GM21526 (cell line): ENCODE data around the gene PSKH1.
"Not testable (repeated sequence)": the region's sequence is repeated elsewhere in the genome, so short reads cannot be mapped to it uniquely, and the experiment has no call there.

Experiments
- ATAC-seq: cut with Tn5 transposase; IDR thresholded peaks from one replicate; pipeline ENCODE4 v1.9.1; 2021; ENCODE audit warnings: moderate library complexity; ENCODE audit not compliant: unreplicated experiment, low FRiP score

PSKH1 gene

DNA sequence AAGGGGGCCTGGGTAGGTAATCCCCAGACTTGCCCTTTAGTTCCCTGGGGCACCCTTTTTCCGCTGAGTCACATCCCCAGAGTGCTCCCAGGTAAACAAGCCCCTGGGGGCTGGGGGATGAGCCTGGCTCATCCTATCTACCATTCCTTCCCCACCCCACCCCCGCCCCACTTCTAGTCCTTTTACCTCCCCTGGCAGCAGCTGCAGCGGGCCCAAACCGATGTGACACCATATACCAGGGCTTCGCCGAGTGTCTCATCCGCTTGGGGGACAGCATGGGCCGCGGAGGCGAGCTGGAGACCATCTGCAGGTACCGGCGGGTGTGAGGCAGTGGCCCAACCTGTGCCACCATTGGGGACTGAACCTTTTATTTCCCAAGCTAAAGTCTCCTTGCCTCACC lies 7.5 kb upstream of the PSKH1 start:
- no peak for ATAC-seq

DNA sequence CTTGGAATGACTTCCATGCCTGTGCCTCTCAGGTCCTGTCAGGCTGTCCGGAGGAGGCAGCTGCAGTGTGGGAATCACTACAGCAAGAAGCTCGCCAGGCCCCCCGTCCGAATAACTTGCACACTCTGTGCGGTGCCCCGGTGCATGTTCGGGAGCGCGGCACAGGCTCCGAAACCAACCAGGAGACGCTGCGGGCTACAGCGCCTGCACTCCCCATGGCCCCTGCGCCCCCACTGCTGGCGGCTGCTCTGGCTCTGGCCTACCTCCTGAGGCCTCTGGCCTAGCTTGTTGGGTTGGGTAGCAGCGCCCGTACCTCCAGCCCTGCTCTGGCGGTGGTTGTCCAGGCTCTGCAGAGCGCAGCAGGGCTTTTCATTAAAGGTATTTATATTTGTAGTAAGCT lies 7.1 kb upstream of the PSKH1 start:
- no peak for ATAC-seq

DNA sequence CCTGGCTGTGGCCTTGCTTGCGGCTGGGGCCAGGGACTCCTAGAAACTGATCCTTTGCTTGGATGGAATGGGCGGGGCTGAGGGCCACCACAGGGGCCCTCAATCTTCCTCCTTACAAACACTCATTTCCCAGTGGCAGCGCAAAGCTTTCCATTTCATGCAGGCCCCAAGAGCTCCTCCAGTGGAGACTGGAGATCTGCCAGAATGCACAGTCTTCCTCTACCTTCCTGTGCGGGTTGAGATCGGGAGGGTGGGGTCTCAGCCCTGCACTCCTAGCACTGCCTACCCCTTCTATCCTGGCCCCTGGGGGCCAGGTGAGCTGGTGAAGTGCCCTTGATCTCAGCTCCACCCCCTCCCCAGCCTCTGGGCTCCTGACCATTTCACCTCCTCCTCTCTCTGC lies 6.7 kb upstream of the PSKH1 start:
- ATAC-seq, result no peak

DNA sequence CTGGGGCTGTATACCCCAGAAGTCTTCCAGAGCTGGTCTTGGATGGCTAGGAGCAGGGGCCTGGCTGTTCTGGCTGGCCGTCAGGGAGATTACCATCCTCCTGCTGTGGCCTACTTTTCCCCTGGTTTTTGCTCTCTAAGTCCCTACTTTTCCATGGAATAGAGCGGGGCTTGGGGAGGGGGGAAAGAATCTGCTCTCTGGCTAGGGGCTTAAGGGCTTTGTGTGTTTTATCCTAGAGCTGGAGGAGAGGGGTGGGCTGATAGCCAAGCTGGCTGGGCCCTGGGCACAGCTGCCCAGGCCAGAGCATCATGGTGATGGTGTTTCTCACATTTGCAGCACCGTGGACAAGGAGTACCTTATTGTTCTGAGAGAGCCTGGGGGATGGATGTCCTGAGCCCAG lies 4.7 kb upstream of the PSKH1 start:
- no peak for ATAC-seq

DNA sequence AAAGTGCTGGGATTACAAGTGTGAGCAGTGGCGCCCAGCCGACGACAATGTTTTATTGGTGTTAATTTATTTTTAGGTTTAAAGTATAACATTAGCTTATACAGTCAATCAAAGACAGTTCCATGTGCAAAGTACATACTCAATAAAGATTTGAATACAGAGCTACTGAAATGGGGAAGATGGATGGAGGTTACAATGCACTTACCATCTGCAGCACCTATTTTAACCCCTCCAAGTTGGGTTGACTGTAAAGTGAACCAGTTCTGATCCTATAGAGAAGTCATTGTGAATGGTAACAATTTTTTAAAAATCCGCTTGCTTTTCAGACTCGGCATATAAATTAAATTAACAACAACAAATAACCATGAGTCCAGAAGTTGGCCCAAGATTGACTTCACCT lies 679 bp upstream of the PSKH1 start:
- ATAC-seq, result no peak

DNA sequence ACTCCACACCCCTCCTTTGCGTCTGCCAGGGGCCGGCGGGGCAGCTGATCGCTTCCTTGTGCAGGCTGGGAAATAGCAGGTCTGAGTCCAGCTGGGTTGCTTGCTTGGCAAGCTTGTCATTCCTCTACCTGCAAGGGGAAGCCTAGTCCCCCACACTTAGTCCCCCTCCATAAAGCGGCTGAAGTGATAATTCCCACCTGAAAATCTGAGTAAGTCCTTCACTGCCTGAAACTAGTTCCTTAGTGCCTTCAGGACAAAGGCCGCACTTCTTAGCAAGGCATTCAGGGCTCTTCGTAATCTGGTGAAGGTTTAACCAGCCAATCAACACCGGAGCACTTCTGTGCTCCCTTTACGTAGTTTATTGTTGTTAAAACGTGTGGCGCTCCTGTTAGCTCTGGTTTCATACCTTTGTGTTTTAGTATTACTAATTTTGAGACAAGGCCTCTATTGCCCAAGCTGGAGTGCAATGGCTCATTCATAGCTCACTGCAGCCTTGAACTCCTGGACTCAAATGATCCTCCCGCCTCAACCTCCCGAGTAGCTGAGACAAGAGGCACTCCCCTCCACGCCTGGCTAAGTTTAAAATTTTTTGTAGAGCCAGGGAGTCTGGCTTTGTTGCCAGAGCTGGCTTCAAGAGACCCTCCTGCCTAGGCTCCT lies 817 bp downstream of the PSKH1 start:
- no peak for ATAC-seq

DNA sequence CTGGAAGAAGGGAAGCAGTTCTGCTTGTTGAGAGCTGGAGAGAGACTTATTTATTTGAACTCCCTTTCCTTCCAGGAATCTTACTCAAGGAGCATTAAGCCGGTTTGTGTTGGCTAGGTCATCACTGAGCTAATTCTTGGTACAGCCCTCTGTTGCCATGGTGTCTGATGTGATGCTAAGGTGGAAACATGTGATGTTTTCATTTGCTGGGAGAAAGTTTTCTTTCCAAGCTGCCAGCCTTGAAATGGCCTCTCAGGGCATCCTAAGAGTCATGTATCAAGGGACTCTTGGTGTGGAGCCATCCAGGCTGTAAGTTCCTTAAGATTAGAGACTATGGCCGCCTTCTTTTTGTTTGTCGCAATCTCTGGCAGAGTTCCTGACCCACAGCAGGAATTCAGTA lies 4.2 kb downstream of the PSKH1 start:
- ATAC-seq, result no peak

DNA sequence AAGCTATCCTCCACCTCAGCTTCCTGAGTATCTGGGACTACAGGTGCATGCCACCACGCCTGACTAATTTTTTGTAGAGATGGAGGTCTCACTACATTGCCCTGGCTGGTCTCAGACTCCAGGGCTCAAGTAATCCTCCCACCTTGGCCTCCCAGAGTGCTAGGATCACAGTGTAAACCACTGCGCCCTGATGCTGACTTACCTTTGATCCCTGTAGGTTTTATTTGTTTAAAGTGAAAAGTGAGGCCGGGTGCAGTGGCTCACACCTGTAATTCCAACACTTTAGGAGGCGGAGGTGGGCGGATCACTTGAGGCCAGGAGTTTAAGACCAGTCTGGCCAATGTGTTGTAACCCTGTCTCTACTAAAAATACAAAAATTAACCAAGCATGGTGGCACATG lies 8.7 kb downstream of the PSKH1 start:
- no peak for ATAC-seq

DNA sequence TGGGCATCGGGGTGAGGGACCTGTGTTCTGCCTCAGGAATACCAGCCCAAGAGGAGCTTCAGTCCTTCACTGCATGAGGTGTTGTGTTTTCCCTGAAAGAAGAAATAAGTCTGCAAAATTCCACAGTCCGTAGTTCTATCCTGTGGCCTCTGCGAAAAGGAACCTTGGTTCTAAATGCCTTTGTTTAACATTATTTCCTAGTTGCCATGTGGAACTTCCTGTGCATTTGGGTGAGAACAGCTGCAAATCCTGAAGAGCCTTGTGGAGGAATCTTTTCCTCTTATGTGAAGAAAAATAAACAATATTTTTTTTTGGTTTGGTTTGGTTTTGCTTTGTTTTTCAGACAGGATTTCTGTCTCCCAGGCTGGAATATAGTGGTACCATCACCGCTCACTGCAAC lies 9.8 kb downstream of the PSKH1 start:
- ATAC-seq, result no peak

DNA sequence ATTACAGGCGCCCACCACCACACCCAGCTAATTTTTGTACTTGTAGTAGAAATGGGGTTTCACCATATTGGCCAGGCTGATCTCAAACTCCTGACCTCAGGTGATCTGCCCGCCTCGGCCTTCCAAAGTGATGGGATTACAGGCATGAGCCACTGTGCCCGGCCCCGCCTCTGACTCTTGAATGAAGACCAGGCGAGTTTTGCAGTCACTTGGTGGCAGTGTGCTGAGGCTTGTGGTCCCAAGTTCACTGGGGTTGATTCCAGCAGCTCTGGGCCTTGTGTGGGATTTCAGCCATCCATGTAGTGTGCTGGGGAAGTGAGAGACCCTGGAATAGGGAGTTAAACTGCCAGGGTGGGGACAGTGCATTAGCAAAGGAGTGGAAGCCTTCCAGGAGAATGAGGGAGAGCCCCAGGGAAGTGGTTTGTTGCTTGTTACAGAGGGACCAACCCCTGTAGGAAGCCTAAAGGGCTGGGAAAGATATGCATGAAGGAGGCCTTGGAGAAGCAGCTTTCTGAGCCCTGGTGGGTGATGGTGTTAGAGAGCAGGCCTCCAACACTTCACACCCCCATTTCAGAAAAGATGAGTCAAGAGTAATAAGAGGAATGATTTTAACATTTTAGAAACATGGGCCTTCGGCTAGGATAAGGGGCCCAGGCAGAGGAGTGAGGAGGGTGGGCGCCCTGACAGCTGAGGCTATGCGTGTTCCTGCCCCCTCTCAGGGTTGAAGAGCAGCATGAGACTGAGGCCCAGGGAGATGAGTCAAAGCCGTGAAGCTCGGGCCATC lies 14.5 kb downstream of the PSKH1 start:
- no peak for ATAC-seq

DNA sequence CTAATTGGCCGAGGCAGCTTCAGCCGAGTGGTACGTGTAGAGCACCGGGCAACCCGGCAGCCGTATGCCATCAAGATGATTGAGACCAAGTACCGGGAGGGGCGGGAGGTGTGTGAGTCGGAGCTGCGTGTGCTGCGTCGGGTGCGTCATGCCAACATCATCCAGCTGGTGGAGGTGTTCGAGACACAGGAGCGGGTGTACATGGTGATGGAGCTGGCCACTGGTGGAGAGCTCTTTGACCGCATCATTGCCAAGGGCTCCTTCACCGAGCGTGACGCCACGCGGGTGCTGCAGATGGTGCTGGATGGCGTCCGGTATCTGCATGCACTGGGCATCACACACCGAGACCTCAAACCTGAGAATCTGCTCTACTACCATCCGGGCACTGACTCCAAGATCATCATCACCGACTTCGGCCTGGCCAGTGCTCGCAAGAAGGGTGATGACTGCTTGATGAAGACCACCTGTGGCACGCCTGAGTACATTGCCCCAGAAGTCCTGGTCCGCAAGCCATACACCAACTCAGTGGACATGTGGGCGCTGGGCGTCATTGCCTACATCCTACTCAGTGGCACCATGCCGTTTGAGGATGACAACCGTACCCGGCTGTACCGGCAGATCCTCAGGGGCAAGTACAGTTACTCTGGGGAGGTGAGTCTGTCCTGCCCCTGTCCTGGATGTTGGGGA lies 16.1 kb downstream of the PSKH1 start:
- ATAC-seq, result no peak

DNA sequence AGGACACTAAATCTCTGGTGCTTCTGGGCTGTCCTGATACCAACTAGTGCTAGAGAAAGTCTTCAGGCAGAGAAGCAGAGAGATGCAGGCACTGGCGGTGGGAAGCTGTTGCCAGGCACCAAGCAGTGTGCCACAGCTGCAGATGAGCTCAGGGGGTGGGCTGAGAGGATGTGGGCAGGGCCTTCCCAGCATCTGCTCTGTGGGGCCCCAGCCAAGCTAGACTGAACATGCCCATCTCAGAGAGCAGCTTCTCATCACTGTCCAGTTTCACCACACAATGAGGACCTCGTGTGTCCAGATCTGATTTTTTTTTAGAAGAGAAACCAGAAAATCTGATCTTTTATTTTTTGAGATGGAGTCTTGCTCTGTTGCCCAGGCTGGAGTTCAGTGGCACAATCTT lies 17.1 kb downstream of the PSKH1 start:
- ATAC-seq, result no peak

DNA sequence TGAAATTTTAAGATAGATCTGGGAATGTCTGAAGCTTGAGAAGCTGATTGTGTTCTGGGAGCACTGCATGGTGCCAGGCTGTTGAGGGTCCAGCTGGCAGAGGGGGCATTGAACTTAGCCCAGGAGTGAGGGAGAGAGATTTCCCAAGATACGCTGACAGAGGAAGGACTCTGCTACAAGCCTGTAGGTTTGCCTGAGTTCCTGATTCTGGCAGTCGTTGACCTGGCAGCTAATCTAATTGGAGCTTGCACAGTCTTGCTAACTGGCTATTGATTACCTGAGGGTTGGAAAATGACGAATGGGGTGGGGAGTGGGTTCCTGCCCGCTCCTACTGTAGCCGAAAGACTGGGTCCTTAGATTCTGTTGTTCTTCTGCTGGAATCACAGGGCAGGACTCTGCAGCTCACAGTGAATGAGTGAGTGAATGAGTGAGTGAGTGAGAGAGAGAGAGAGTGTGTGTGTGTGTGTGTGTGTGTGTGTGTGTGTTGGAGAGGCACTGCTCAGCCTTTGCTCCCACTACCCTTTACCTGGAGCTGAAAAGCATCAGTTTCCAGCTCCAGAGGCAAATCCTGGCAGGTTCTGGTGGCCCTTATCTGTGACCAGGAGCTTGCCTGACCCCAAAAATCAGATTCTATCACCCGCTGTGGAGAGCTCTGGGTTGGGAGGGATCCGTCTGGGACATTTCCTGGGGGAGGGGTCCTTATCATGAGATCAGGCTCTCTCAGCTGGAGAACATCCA lies 21.9 kb downstream of the PSKH1 start:
- no peak for ATAC-seq

DNA sequence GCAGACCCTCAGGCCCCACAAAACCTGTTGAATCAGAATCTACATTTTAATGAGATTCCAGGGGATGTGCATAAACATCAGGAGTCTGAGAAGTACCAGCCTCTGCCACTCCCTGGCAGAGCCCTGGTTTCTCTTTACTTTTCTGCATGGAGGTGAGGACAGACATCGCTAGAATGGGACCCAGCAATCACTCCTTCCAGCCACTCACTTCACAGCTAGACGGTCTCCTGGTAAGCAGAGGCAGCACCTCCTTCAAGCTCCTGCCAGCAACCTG lies 22.4 kb downstream of the PSKH1 start:
- ATAC-seq, result not testable (repeated sequence)

DNA sequence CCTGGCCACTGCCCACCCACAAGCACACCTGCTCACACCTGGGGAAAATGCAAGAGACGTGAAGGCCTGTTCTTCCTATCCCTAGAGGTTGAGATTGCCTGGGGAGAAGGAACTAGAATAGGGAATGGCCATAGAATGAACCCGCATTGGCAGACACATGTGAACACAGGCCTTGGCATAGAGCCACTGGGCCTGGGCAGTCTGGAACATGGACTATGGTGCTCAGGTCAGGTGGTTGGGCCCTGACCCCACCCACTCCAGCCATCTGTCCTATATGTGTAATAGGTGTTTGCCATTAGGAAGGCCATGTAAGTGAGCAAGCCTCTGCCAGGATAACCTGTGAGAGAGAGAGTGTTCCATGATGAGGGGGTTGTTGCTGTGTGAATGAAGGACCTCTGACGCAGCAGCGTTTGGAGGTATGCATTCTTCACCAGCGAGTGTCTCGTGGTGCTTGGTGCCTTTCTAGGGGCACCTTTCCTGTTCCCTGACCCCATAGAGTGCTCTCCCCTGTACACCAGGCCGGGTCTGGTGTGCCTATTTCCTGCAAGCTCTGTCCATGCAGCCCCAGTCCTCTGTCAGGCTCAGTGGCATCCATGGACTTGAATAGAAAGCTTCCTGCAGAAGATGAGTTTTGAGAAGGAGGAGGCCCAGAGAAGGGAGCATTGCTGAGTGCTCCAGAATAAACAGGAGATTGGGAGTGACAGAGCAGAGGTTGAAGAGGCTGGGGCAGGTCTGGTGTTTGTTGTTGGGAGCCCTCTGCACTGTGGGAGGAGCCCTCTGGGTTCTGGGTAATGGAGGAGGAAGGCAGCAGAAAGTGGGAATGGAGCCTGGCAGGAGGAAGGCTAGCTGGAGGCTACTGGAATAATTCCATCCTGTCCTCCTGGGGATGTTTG lies 23.0 kb downstream of the PSKH1 start:
- no peak for ATAC-seq

DNA sequence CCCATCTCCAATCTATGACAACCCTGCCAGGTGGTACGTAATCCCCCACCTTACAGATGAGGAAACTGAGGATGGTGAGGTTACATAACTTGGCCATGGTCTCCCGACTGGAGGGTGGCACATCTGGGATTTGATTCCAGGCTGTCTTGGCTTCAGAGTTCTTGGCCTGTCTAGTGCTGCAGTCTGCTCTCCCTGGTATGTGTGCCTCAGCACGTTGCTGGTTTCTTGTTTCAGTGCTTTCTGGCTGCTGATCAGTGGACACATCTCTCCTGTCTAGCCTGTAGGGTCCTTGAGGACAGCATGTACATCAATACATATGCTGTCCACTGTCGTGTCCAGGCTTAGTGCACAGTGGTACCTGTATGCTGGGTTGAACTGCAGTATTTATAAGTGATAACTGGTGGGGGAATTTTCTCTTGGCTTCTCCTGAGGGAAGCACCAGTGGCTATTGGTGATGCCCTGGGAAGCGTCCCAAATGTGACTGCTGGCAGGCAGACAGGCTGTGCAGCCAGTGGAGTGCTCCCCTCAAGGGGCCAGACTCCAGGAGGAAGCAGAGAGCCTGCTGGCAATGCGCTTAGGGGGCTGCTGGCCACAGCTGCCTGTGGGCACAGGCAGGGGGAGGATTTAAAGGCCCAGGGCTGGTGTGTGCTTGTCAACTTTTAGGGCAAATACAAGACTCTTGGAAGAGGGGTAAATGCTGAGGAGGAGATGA lies 24.2 kb downstream of the PSKH1 start:
- no peak for ATAC-seq

DNA sequence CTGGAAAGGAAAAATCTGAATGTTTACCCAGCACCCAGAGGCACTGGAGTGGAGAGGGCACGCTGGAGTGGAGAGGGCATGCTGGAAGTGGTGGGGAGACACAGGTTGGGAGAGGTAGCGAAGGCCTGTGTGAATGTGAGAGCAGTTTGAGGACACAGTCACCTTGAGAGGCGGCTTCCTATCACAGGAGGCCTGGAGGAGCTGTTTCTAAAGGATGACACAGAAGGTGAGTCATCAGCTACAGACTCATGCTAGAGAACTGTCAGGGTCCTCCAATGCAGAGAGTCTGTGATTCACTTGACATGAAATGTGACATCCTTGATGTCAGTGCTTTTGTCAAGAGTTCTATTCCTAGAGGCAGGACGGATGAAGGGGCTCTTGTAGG lies 24.8 kb downstream of the PSKH1 start:
- ATAC-seq, result no peak

DNA sequence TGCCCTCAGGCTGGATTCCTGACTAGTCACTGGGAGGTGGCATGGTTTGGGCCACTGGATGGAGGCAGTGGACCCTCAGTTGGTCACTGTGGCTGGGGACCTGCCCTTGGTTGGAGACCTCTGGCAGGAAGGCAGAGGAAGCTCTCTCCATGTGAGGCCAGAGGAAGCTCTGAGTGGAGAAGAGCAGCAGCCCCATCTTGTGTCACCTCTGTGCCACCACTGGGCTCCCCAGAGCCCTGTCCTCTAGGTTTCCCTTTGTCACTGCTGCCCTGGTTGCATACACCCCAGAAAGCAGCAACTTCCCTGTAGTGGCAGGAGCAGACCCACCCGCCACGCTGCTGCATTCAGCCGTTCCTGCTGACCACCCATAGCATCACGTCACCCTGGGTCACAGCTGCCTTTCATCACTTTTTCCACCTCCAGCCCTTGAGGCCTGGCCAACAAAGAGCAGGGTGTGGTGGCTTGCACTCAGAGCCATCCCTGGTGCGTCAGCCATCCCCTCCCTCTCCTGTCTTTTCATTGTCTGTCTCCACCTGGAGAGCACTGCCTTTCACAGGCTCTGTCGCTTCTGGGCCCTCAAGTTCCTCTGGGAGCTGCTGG lies 26.7 kb downstream of the PSKH1 start:
- no peak for ATAC-seq

DNA sequence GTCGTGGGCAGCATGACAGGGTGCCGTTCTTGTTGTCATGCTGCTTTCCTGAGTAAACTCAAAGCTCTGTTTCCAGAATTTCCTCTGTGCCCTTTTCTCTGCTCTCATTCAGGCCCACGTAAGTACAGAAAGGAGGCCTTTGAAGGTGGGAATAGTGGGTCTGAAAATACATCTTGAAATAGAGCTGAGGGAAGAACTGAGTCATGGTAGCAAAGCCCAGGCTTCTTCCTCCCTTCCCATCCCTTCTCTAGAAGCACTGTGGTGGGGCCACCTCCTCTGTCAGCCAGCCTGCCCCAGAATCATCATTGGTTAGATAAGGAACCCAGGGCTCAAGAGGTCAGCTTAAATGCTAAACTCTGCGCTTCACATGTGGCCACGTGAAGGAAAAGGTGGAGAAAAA lies 29.2 kb downstream of the PSKH1 start:
- no peak for ATAC-seq
